GM03348 (cell line): ENCODE results near the gene ST3GAL6.

ENCODE experiments used
- DNase-seq: peaks from one replicate; pipeline ENCODE4 v3.0.0; 2012; ENCODE audit warnings: low spot score

Gene ST3GAL6

DNA sequence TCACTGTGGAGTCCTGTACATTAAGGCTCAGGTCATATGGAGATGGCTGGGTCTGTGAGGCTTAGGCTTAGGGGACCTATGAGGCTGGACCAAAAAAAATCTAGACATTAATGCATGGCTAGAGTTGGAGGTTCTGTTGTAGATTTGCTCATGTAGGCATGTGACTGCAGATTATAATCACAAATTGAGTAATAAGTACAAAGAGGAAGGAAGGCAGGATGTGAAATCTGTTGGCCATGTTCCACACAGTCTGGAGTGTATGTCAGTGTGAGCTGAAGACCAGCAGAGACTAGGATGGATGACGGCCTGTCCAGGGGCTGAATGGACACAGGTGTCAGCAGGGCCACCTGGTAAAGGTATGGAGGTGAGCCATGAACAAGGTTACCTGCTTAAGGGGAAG, at the start of gene ST3GAL6:
Gene ST3GAL6, plus strand, starts transcription at position 265 of the 400 bp plus-strand sequence. CDS start 5,101 bp downstream, outside the sequence.
- peak; percentile 7 for DNase-seq

DNA sequence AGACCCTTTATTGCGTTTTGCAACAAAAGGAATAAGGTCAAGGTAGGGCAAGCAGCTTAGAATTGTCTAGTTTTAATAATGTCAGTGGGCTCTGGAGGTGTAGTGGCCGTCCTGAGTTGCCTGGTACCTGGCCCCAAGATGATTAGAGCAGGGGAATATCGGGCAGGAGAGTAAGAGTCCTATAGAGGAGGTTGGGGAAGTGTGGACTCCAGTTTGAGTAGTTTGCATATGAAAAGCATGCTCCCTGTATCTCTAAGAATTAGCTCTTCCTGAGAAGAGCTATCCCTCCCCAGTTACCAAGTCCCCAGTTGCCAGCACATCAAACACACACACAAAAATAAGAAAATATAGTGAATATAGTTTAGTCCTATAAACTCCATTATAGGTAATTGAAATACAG, 49.2 kb upstream of the ST3GAL6 start:
- DNase-seq = no peak

DNA sequence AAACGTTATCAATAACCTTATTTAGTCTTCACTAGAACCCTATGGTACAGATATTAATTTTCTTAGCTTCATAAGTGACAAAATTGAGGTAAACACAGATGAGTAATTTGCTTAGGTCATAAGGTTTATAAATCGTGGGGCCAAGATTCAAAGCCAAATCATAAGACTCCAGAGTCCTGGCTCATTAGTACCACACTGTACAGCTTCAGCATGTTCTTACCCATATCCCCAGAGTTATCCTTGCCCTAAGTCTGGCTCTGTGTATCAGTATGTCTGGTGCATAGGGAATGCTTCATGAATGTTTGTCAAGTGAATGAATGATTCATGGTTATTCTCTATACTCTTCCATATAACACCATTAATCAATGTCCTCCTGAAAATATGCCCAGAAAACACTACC, 45.6 kb upstream of the ST3GAL6 start:
- DNase-seq = no peak

GRCh38 chr3:98718730-98719129, 44.4 kb upstream of the ST3GAL6 start:
- DNase-seq = no peak

DNA sequence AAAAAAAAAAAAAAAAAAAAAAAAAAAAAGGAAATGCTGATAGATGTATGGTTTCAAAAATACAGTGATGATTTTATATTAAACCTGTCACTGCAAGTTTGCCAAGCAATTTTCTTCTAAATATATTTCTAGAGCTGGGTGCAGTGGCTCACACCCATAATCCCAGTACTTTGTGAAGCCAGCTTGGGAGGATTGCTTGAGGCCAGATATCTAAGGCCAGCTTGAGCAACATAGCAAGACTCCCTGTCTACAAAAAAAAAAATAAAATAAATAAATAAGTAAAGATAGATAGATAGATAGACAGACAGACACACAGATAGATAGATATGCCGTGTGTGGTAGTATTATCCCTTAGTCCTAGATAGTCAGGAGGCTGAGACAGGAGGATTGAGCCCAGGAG, 41.4 kb upstream of the ST3GAL6 start:
- no peak for DNase-seq

DNA sequence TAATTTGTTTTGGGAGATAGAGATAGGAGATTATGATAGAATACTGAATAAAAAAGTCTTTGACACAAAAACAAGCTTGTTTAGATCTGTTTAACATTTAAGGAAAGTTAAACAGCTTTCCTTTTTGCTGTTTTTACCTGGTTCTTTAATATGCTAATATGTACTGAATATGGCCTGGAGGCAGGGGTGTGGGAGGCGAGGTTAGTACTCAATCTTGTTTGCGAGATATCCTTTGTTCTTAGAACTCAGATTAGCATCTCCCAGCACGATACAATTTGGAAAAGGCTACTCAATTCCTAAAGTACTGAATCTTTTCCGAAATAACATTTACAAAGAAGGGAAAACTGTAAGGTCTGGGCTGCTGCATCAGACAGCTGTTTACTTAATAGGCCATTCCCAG, 40.8 kb upstream of the ST3GAL6 start:
- no peak for DNase-seq

- no peak for DNase-seq
These were observed 37.8 kb upstream of the ST3GAL6 start for GRCh38 chr3:98725352-98725751.

DNA sequence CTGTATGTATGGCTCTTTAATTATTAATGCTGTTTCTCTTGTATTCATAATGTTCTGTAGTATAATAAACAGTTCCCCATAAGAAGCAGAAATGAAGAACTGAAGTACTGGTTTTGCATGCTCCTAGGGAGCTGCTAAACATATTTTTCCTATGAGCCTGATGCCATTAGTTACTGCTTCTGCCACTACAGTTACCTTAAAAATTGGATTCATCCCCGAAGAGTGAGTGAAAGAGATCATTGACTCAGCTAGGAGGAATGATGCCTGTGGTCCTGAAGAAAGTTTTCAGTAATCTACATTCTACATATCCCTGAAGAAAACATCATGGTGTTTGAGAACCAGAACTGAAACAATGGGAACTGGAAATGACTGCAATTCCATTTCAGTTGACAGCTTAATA, 37.1 kb upstream of the ST3GAL6 start:
- DNase-seq = peak; percentile 23

DNA sequence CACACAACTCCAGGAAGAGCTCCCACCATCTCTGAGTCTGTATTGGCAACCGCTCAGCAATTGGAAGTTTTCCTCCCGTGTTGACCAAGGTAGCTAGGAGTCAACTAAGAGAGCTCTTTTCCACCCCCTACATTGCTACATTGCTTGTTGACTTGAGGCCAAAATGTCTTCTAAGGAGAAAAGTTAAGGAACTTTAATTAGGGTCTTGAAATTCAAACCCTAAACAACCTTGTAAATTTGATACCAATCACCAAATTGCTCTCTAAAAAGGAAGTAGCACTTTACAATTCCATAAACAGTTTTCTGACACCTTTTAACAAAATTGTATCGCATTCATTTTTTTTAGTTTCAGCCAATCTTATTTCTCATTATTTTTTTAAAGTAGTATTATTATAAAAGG, 35.5 kb upstream of the ST3GAL6 start:
- DNase-seq = no peak

GRCh38 chr3:98728672-98729071, 34.5 kb upstream of the ST3GAL6 start:
- DNase-seq = no peak

- DNase-seq = no peak
These were observed 32.8 kb upstream of the ST3GAL6 start for GRCh38 chr3:98730338-98730737.

DNA sequence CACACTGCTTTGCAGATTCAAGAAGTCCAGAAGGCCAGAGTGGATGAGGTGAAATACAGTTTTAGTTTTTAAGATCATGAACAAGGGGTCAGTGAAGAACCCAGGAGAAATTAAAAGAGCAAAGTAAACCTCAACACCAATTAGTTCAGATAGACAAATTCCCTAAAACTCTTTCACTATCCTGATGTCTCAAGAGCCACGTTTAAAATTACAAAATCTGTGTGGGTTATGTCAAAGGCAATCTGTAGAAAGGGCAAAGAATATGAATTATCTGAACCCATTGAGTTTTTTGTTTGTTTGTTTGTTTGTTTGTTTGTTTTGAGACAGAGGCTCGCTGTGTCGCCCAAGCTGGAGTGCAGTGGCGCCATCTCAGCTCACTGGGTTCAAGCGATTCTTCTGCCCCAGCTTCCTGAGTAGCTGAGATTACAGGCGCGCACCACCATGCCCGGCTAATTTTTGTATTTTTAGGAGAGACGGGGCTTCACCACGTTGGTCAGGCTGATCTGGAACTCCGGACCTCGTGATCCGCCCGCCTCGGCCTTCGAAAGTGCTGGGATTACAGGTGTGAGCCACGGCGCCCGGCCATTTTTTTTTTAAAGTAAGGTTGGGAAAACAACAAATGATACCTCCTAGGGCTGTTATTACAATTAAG, 32.1 kb upstream of the ST3GAL6 start:
- no peak for DNase-seq

- DNase-seq = no peak
These were observed 31.3 kb upstream of the ST3GAL6 start for GRCh38 chr3:98731720-98732285.

GRCh38 chr3:98732286-98733052, 30.7 kb upstream of the ST3GAL6 start:
- peak; percentile 71 for DNase-seq

DNA sequence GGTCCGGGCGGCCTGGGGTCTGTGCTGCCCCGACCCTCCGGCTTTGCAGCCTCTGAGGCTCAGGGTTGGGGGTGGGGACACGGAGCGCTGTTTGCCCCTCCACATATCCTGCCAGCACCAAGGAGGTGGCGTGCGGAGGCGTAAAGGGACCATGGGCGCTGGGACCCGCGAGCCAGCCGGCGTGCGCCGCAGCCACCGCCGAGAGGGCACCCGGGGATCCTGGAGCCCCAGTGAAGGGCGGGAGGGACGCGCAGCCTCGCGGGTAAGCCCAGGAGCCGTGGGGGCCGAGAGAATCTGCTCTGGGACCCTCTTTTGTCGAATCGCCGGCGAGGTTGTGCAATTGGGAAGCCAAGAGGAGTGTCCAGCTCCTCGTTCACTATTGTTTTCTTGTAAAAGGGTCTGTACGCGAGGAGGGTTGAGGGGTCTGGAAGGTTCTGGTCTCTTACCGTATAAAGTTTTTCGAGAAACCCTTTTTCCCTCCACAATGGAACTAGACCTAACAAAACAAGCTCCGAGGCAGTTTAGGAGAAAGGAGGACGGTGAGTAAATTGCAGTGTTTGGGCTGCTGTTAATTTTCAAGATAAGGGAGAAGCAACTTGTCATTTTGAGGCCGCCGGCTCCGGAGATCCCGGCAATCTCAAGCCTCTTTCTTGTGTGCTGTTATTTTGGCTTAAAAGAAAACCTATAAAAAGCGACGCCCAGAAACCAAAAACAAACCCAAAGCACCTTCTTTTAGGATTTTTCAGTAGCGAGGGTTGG, 29.9 kb upstream of the ST3GAL6 start:
- peak; percentile 47 for DNase-seq

- DNase-seq = peak; percentile 13
These were observed 29.3 kb upstream of the ST3GAL6 start for GRCh38 chr3:98733812-98734281.

DNA sequence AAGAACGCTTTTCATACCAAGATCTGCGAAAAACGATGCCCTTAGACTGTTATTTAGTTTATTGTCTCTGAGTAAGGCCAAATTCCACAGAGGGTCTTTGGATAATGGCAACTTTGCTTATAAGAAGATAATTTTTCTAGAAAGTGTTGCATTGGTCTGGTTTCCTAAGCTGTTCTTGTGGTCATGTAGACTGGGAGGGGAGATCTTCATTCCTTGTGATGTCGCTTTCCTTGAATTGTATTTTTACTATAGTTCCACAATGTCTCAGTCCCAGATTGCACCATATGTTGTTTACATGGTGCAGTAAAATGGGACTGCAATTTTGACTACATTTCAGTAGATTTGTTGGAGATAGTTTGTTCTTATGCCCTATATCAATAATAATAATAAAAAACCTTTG, 28.8 kb upstream of the ST3GAL6 start:
- no peak for DNase-seq

GRCh38 chr3:98734735-98735134, 28.4 kb upstream of the ST3GAL6 start:
- DNase-seq = no peak

- DNase-seq = no peak
These were observed 27.8 kb upstream of the ST3GAL6 start for GRCh38 chr3:98735296-98735695.

GRCh38 chr3:98735761-98736269, 27.3 kb upstream of the ST3GAL6 start:
- DNase-seq = no peak

- no peak for DNase-seq
These were observed 25.8 kb upstream of the ST3GAL6 start for GRCh38 chr3:98737301-98737700.

DNA sequence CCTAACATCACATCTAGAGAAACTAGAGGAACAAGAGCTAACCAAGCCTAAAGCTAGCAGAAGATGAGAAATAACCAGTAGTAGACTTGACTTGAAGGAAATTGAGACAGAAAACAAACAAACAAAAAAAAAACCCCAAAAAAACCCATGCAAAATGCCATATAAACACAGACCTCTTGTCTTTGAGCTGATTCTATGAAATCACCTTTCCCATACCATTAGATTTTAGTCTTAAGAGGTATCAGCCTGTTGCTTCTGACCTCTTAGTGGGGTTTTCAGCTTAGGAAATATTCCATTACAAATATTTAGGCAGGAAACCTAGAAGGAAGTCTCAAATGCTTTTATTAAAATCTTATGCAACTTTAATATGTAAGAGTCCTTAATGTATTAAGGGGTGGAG, 23.9 kb upstream of the ST3GAL6 start:
- DNase-seq = no peak
